ENCODE measurements around the gene C10orf90. TPM values are rescaled to one million over a fixed set of nuclear protein-coding genes. Genes with fewer than 3 reads are reported as not detected.

Gene C10orf90
- total and polyA plus RNA-seq, 4 donors = 0.05 to 0.25 TPM; not detected in 2

- Histone ChIP-seq H3K4me1 (ENCODE audit: control insufficient read depth in 4 of 4, insufficient read depth in 4 of 4, low read length in 3 of 4) (no peaks in the 10 kb centered on the region), H3K27ac (ENCODE audit: low read depth in 1 of 2, low read length in 2 of 2) (no peak overlapping the region)
- 42% methylated on average over 2 of the region's 2 CpGs for WGBS
These were observed 20.0 kb upstream of the C10orf90 start for GRCh38 chr10:126690534-126690933.

DNA sequence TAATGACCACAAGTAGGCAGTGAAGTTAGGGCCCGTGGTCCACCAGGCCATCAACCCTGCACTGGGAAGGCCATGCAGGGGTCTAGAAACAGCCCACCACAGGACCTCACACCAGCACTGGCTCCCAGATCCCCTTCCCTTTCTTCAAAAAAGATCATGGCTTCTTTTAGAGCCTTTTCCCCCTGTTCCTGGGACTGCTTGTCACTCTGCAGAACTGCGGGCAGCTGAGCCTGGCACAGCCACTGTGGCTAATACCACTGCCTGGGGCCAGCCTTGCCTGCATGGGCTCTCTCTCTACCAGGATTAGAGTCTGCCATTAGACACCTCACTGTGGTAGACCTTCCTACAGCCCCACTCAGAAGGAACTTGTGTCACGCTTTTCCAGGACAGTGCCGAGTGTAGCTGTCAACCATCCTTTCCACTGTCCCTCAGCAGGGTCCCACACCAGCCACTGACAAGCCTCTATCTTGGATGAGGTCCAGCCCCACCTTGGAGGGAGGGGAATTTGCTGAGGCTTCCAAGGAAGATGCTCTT, 19.0 kb upstream of the C10orf90 start:
- TF ChIP-seq GABPA (IDR thresholded peaks at IDR 0.05 in 1 of 2, conservative IDR thresholded peaks at IDR 0.05 in 1 of 2) = no peak
- TF ChIP-seq REST (IDR thresholded peaks at IDR 0.05) = no peak
- TF ChIP-seq EGR1 (IDR thresholded peaks at IDR 0.05; ENCODE audit: low read depth in 2 of 2) = no peak
- no peak for TF ChIP-seq YY1 (IDR thresholded peaks at IDR 0.05)
- TF ChIP-seq, protein P1, sequence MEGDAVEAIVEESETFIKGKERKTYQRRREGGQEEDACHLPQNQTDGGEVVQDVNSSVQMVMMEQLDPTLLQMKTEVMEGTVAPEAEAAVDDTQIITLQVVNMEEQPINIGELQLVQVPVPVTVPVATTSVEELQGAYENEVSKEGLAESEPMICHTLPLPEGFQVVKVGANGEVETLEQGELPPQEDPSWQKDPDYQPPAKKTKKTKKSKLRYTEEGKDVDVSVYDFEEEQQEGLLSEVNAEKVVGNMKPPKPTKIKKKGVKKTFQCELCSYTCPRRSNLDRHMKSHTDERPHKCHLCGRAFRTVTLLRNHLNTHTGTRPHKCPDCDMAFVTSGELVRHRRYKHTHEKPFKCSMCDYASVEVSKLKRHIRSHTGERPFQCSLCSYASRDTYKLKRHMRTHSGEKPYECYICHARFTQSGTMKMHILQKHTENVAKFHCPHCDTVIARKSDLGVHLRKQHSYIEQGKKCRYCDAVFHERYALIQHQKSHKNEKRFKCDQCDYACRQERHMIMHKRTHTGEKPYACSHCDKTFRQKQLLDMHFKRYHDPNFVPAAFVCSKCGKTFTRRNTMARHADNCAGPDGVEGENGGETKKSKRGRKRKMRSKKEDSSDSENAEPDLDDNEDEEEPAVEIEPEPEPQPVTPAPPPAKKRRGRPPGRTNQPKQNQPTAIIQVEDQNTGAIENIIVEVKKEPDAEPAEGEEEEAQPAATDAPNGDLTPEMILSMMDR (IDR thresholded peaks at IDR 0.05; ENCODE audit: low read depth, low read length, missing input control) = no peak
- TF ChIP-seq, protein P2, sequence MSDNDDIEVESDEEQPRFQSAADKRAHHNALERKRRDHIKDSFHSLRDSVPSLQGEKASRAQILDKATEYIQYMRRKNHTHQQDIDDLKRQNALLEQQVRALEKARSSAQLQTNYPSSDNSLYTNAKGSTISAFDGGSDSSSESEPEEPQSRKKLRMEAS (IDR thresholded peaks at IDR 0.05) = no peak
- TF ChIP-seq NR2F2 (IDR thresholded peaks at IDR 0.05) = no peak
- 83% methylated on average over 4 of the region's 4 CpGs for WGBS
- H3K4me1 ChIP-seq (ENCODE audit: control insufficient read depth in 4 of 4, insufficient read depth in 4 of 4, low read length in 3 of 4) = no peaks in the 10 kb centered on the region

More at GRCh38 chr10:126690534-126690933, 20.0 kb upstream of the C10orf90 start:
- peaks cover 0 to 2% (median 0%) of the 10 kb centered on the region in 4 donors for H3K9me3 ChIP-seq (ENCODE audit: control insufficient read depth in 4 of 4, low read length in 3 of 4)
- no peak overlapping the region for H3K4me3 ChIP-seq (ENCODE audit: low read depth in 1 of 3, low read length in 3 of 3)
- peaks cover 0 to 2% (median 0%) of the 10 kb centered on the region in 4 donors for H3K27me3 ChIP-seq (ENCODE audit: control insufficient read depth in 4 of 4, insufficient read depth in 4 of 4, low read length in 3 of 4)
- H3K9ac ChIP-seq (ENCODE audit: low read depth in 1 of 2, low read length in 2 of 2) = no peak overlapping the region
- no peak for DNase-seq (ENCODE audit: low spot score)
- H3K36me3 ChIP-seq (ENCODE audit: control insufficient read depth in 4 of 4, insufficient read depth in 3 of 4, low read depth in 1 of 4, low read length in 3 of 4) = no peaks in the 10 kb centered on the region
- no peak for TF ChIP-seq HNF4G (IDR thresholded peaks at IDR 0.05)
- TF ChIP-seq NR2F2 (IDR thresholded peaks at IDR 0.05) = no peak
- no peak for TF ChIP-seq REST (IDR thresholded peaks at IDR 0.05)
- TF ChIP-seq GABPA (IDR thresholded peaks at IDR 0.05 in 1 of 2, conservative IDR thresholded peaks at IDR 0.05 in 1 of 2) = no peak
- no peak for TF ChIP-seq RXRA (IDR thresholded peaks at IDR 0.05)
- no peak for TF ChIP-seq HNF4A (conservative IDR thresholded peaks at IDR 0.05)
- no peak for TF ChIP-seq FOXA2 (IDR thresholded peaks at IDR 0.05)
- TF ChIP-seq, protein P2 (IDR thresholded peaks at IDR 0.05) = no peak
- no peak for TF ChIP-seq RAD21 (IDR thresholded peaks at IDR 0.05)
- TF ChIP-seq YY1 (IDR thresholded peaks at IDR 0.05) = no peak
- TF ChIP-seq EGR1 (IDR thresholded peaks at IDR 0.05; ENCODE audit: low read depth in 2 of 2) = no peak
- TF ChIP-seq, protein P1 (IDR thresholded peaks at IDR 0.05; ENCODE audit: low read depth, low read length, missing input control) = no peak
- TF ChIP-seq JUND (IDR thresholded peaks at IDR 0.05) = no peak
- TF ChIP-seq FOXA1 (IDR thresholded peaks at IDR 0.05) = no peak

More for the DNA sequence above, 19.0 kb upstream of the C10orf90 start:
- Histone ChIP-seq H3K27ac (ENCODE audit: low read depth in 1 of 2, low read length in 2 of 2) (no peak overlapping the region), H3K4me3 (ENCODE audit: low read depth in 1 of 3, low read length in 3 of 3) (no peak overlapping the region), H3K27me3 (ENCODE audit: control insufficient read depth in 4 of 4, insufficient read depth in 4 of 4, low read length in 3 of 4) (peaks cover 0 to 2% (median 0%) of the 10 kb centered on the region in 4 donors), H3K9me3 (ENCODE audit: control insufficient read depth in 4 of 4, low read length in 3 of 4) (peaks cover 0 to 2% (median 0%) of the 10 kb centered on the region in 4 donors), H3K36me3 (ENCODE audit: control insufficient read depth in 4 of 4, insufficient read depth in 3 of 4, low read depth in 1 of 4, low read length in 3 of 4) (no peaks in the 10 kb centered on the region), H3K9ac (ENCODE audit: low read depth in 1 of 2, low read length in 2 of 2) (no peak overlapping the region)
- peak; percentile 13 for DNase-seq (ENCODE audit: low spot score)

All from liver (tissue), 9 donors.